RKO (cell line): Measurements from ENCODE around the gene MYO19.
"Not testable (repeated sequence)": the region's sequence is repeated elsewhere in the genome, so short reads cannot be mapped to it uniquely, and the experiment has no call there.

Experiments used
- DNase-seq: peaks from one replicate; pipeline ENCODE4 v3.0.0-alpha.2; 2016; ENCODE audit warnings: low spot score

The MYO19 gene

DNA sequence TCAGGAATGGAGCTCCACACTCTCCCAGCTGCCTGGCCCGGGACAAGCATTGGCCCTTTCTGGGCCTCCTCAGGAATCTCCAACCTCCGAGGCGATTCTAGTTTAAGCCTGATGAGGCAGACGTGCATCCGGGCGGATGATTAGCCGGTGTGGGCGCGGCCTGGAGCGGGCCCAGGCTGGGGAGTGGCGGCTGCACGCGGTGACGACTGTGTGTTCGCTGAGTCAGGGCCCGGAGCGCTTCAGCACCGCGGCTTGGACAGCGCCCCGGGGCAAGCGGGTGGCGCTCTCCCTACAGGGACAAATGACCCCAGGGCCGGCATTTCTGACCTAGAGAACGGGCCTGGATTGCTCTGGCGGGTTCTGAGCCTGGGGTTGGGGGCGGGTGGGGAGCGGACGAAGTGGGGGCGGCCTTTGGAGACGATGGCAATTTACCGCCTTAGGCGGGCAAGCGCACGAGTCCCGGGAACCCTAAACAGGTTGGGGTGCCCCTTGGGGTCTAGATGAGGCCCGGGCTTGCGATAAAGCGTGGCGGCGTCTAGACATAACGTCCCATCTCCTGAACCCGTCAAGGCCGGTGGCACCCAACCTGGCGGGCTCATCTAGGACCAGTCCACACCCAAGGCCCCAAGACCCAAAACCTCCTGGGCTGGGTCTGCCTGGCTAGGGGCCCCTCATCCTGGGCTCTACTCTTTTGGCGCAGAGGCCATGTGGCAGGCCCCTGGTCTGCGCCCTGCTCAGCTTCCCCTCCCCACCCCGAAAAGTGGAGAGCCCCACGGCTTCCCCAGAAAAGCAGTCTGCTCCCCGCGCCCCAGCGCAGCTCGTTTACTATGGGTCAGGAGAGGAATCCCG is 70.5 kb downstream of the MYO19 start:
- DNase-seq, result peak; percentile 92

DNA sequence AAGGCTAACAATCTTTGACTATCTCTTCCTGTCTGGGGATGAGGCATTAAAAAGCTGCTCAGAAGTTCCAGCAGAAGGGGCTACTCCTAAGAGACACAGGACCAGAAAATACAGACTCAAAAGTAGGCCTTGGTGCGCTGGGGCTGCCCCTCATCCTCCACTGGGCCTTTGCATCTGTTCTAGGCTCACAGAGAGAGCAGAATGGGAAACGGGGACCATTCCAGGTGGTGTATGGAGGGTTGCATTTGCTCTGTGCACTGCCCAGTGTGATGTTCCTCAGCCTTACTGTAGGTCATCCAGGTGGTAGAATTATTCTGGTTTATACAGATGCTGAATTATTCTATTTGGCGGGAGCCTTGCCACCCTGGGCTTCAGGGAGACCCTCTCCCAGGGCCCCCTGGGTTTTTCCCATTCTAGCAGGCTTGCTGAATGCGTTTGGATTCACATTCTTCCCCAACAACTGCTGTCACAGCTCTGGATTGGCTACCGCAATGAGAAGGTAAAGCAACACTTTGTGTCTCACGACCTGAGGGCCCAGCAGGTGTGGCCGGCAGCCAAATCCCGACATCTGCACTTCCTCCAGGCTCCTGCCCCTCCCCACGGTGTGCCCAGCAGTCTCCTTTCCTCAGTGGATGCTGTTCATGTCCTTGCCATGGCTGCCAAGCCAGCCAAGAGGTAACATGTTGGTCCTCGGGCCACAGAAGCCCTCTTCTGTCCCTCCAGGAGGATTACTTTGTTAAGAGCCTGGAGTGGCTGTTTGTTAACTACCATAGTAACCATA is 73.1 kb downstream of the MYO19 start:
- no peak for DNase-seq

DNA sequence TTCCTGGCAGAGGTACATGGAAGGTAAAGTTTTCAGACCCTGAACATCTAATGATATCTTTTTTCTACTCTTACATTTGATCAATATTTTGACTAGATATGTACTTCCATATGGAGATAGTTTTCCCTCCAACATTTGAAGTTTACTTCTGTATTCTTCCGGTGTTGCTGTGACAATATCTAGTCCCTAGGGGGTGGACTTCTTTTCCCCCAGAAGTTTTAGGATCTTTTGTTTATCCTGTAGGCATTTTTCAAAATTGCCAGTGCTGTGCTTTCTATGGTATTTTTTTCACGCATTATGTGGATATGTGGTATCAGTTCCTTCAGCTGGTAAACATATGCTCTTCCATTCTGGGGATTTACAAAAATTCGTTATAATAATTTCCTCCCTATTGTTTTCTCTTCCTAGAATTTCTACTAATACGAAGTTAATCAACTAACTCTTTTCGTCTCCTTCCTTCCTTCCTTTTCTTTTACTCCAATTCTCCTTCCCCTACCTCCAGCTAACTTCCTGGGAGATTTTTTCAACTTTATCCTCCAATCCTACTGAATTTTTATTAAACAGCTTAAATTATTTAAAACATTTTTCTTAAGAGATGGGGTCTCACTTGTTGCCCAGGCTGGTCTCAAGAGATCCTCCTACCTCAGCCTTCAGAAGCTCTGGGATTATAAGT is 74.3 kb downstream of the MYO19 start:
- no peak for DNase-seq

DNA sequence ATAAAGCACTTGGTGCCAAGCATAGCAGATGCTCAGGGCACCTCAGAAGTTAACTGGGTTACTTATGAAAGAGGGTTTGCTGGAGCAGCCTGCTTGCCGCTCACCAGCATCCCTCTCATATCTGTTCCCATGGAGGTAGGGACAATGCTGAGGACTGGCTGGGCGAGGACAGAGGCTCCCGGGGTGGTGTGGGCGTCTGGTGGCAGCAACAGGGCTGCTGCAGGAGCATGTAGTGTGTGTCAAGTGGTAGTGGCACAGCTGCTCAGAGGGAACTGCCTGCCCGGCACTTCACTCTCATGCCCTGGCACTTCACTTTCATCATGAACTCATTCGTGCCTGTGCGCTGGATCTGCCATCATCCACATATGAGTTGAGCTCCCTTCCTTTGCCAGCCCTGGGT is 75.1 kb downstream of the MYO19 start:
- no peak for DNase-seq

DNA sequence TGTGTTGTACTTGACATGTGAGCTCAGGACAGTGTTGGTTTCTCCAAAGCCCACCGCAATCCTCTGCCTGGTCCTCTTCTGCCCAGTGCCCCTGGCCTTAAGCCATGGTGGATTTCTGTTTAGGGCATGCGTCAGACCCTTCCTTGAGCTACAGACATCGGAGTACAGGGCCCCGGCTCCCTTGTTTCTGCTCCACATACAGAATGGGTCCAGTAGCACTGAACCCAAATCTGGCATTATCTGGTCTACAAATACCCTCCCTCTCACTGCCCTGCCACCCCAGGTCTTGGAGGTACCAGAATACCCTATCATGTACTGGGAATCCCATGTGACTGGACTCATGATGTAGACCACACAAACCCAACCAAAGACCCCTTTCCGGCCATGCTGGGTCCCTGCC is 75.6 kb downstream of the MYO19 start:
- no peak for DNase-seq

DNA sequence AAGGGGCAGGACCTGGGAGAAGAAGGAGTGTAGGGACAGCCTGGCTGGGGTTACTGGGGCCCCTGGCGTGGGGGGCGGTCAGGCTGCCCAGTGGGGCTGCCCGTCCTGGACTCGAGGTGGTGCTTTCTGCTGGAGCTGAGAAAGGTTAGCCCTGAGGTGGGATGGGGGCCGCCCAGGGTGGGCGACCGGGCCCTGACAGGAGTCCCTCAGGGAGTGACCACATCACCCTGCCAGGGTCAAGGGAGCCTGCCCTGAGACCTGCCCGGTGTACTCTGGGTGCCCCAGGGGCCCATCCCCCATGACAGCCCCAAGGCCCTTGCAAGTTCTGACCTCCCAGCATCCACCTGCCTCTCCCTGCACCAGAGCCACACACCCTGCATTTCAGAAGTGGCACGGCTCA is 77.0 kb downstream of the MYO19 start:
- not testable (repeated sequence) for DNase-seq

DNA sequence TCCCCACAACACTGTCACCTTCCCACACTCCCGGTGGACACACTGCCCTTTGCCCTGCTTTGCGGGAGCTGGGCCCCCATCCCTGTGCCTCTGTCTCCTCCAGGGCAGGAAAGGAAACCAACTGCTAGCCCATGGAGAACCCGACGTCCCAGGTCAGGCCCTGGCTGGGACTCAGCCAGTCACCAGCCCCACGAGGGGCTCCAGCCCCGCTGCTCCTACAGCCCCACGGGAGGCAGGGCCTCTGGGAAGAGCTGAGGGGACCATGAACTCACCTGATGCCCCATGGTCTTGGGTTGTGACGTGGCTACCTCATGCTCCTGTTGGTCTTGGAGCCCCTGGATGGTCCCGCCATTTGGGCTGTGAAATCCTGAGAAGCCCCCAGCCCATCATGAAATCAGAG is 81.8 kb downstream of the MYO19 start:
- DNase-seq, result not testable (repeated sequence)

DNA sequence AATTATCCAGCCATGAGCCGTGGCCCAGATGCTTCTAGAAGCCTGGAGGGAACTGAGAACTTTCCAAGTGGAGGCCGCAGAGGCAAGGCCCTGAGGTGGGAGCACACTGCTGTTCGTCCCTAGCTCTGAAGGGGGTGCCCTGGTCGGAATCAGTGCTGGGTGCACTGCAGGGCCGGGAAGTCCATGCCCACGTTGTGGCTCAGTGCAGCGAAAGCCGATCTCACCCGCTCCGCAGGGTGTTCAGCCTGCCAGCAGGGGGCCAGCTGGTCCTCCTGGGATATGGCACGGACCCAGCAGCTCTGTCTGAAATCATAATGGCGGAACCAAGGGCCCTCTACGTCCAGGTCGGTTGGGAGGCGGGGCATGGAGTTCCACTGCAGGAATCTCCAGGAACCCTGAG is 84.7 kb downstream of the MYO19 start:
- DNase-seq, result not testable (repeated sequence)
